ENCODE measurements around the gene FCRL3. TPM values are rescaled to one million over a fixed set of nuclear protein-coding genes. Genes with fewer than 3 reads are reported as not detected.

FCRL3 gene
- total and polyA plus RNA-seq, 2 of the 4 experiments (the other 2 are of a cell fraction), result not detected

DNA sequence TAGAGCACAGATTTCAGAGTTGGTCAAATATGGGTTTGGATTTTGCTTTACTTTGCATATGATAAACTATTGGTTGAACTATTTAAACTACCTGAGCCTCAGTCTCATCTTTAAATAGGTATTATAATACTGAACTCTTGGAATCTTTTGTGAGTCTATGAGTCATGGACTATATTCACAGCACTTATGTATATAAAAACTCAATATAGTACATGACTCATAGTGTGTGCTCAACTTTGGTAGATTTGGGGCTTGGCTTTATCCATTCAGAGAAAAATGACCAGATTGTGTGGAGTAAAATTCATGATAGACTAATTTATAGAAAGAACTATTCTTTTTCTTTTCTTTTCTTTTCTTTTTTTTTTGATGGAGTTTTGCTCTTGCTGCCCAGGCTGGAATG lies 28.7 kb downstream of the FCRL3 start:
- Histone ChIP-seq H2AFZ (replicated peaks; ENCODE audit: low read length, poor library complexity) (no peak overlapping the region), H4K91ac (ENCODE audit: insufficient read depth, low read depth, low read length) (no peak overlapping the region), H3K79me1 (ENCODE audit: low read depth in 1 of 2, low read length in 2 of 2) (no peaks in the 10 kb centered on the region), H3K4me2 (ENCODE audit: low read depth, low read length) (no peak overlapping the region), H4K5ac (ENCODE audit: low read depth, low read length) (no peak overlapping the region), H3K27me3 (ENCODE audit: control insufficient read depth, insufficient read depth, low read length) (no peaks in the 10 kb centered on the region), H2AK5ac (ENCODE audit: low read depth, low read length) (no peak overlapping the region), H3K18ac (ENCODE audit: low read depth, low read length) (no peak overlapping the region), H2AK9ac (replicated peaks; ENCODE audit: low read depth, low read length, poor library complexity) (no peak overlapping the region), H3K9me1 (ENCODE audit: insufficient read depth, low read length) (no peaks in the 10 kb centered on the region), H2BK20ac (ENCODE audit: low read depth, low read length) (no peak overlapping the region), H3K4me3 (ENCODE audit: insufficient read depth, low read depth, low read length) (no peak overlapping the region), H3K23ac (ENCODE audit: low read depth, low read length) (no peak overlapping the region), H3K14ac (replicated peaks; ENCODE audit: low read depth, low read length) (no peak overlapping the region), H3K36me3 (ENCODE audit: control insufficient read depth, insufficient read depth, low read length) (no peaks in the 10 kb centered on the region), H4K8ac (ENCODE audit: low read depth in 2 of 2, low read length in 2 of 2) (no peak overlapping the region), H4K20me1 (ENCODE audit: insufficient read depth, low read length) (no peaks in the 10 kb centered on the region), H2BK120ac (ENCODE audit: low read depth, low read length) (no peak overlapping the region), H3K56ac (ENCODE audit: extremely low read depth, insufficient read depth, low read length) (no peak overlapping the region), H2BK15ac (ENCODE audit: low read depth, low read length) (no peak overlapping the region), H3K9ac (ENCODE audit: low read depth, low read length) (no peak overlapping the region), H3K4ac (ENCODE audit: low read depth, low read length) (no peak overlapping the region), H3K4me1 (ENCODE audit: control insufficient read depth, insufficient read depth, low read length) (no peaks in the 10 kb centered on the region), H3K9me3 (ENCODE audit: control insufficient read depth, insufficient read depth, low read length) (no peaks in the 10 kb centered on the region), H3K27ac (ENCODE audit: insufficient read depth, low read length) (no peak overlapping the region), H2BK5ac (ENCODE audit: low read depth, low read length, poor library complexity, severe bottlenecking) (no peak overlapping the region)
- in situ Hi-C loops (cut with MboI; ENCODE audit: low sequenced_read_pairs) (no loop called here), intact Hi-C loops (cut with micrococcal nuclease) (no loop called here), dilution Hi-C loops (cut with HindIII; ENCODE audit: low sequenced_read_pairs, unreplicated experiment) (no loop called here)
- POLR2A ChIA-PET (ENCODE audit: unreplicated experiment), result no interaction called here
- BruUV-seq (replicated peaks), result no TSS peak
- TF ChIP-seq FOS (IDR thresholded peaks at IDR 0.05; ENCODE audit: low read depth, low read length) (no peak), CEBPB (IDR thresholded peaks at IDR 0.05; ENCODE audit: low read depth, low read length) (no peak)
- ATAC-seq (ENCODE audit: low read depth) (no peak), DNase-seq (no peak)
- CTCF ChIA-PET, result no interaction called here
